HG03575 (cell line): ENCODE results near the gene DARS2.
"Not testable (repeated sequence)": the region's sequence is repeated elsewhere in the genome, so short reads cannot be mapped to it uniquely, and the experiment has no call there.

Source experiments
- ATAC-seq: cut with Tn5 transposase; IDR thresholded peaks from one replicate; pipeline ENCODE4 v1.9.1; 2021; ENCODE audit not compliant: unreplicated experiment, insufficient number of reproducible peaks, low FRiP score; ENCODE audit errors: extremely low read depth

Gene DARS2

DNA sequence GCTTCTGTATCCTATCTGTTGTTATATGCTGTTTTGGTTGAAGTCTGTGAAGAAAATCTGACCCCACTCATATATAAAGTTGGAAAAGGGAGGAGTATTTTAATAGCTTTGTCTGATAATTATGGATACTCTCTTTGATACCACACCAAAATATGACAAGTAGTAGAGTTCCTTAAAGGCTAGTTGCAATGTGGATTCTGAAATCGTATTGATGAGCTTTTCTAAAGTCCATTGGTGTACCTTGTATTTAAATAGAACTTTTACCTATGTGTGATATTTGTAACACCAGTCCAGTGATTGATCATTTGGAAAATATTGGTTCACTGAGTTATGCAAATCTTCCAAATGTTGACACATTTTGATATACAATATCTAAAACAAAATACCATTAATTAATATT lies 35.6 kb downstream of the DARS2 start:
- no peak for ATAC-seq

DNA sequence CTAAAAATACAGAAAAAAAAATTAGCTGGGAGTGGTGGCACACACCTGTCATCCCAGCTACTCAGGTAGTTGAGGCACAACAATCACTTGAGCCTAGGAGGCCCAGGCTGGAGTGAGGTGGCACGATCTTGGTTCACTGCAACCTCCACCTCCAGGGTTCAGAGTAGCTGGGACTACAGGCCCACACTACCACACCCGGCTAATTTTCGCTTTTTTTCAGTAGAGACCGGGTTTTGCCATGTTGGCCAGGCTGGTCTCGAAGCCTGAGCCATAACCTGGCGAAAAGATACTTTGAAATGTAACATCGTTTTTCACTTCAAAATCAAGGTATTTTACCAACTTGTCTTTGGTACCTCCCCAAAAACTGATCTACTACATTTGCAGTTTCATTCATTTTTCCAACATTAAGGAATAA lies 37.3 kb downstream of the DARS2 start:
- no peak for ATAC-seq

DNA sequence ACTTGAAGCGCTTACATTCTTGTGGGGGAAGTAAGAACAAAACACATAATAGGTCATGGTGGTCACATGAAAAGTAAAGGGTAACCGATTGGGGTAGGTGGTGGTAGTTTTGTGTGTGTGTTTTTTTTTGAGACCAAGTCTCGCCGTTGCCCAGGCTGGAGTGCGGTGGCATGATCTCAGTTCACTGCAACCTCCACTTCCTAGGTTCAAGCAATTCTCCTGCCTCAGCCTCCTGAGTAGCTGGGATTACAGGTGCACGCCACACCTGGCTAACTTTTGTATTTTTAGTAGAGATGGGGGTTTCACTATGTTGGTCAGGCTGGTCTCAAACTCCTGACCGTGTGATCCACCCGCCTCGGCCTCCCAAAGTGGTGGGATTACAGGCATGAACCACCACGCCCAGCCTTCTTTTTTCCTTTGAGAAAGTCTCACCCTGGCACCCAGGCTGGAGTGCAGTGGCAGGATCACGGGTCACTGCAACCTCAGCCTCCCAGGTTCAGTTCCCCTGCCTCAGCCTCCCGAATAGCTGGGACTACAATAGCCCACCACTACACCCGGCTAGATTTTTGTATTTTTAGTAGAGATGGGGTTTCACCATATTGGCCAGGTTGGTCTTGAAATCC lies 37.8 kb downstream of the DARS2 start:
- ATAC-seq: not testable (repeated sequence)

DNA sequence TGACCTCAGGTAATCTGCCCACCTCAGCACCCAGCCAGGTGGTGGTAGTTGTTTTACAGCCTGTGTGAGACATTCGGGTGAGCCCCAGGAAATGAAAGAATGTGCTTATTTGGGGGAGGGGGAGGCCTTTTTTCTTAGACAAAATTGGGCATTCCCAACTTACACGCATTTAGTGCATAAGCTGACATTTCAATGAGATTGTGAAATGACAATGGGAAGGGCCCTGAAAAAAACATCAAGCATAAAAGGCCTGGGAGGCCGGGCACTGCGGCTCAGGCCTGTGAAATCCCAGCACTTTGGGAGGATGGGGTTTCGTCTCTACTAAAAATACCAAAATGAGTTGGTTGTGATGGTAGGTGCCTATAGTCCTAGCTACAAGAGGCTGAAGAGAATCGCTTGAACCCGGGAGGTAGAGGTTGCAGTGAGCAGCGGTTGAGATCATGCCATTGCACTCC lies 38.3 kb downstream of the DARS2 start:
- ATAC-seq: no peak

- no peak for ATAC-seq
Measured at GRCh38 chr1:173863224-173864161, 39.0 kb downstream of the DARS2 start.

GRCh38 chr1:173864179-173864867 lies 39.9 kb downstream of the DARS2 start:
- no peak for ATAC-seq

DNA sequence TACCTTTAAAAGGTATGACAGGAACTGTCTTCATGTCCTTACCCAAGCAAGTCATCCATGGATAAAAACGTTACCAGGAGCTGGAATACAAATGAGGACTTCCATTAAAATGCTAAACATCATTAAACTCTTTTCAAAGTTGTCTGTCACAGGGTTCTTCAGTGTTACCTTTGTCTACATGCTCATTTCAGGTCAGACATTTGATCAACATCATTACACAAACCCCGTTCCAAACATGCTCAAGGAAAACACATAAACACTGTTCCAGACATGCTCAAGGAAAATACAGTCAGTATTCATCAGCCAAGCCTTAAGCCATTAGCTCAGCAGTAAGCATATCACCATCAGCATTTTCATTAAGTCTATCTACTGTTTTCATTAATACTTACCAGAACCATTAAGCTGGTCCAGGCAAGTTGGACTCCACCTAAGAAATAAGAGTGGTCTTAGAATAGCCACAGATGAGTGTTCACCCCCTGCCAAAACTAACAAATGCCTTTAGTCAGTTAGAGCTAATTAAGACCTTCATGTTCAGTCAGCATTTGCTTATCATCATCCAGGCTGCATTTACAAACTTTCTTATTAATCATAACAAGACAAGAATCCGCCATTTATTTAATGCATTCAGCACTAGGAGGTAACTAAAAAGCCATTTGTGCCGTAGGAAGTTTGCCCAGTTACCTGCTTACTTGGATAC lies 41.1 kb downstream of the DARS2 start:
- ATAC-seq: no peak

- no peak for ATAC-seq
Measured at GRCh38 chr1:173866413-173867115, 42.1 kb downstream of the DARS2 start.

- ATAC-seq: no peak
Measured at GRCh38 chr1:173867141-173867752, 42.8 kb downstream of the DARS2 start.

DNA sequence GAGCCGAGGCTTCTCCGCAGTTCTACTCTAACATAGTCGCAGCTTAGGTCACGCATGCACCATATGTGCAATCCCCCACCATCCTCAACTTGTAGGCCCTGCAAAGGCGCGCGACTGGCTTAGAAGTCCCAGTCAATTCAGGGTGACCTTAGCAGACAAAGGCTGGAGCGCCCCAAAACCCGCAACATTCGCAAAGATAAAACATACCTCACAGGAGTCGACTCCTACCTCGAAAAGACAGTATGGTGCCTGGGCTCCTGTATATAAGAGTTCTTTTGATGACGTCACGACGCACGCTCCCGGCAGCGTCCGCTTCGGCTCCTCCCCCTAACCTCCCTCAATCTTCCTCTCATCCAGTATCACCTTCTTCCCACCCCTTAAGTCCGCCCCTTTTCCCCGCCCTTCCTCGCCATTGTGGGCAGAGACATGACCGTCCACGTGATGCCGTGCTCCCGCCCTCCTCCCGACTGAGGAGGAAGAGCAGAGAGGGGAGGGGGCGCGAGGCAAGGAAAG lies 43.3 kb downstream of the DARS2 start, which contains the start of gene GAS5:
TSS of gene GAS5 (minus strand) at position 237 of the 513 bp plus-strand sequence.
- ATAC-seq: peak; percentile 44

- peak; percentile 21 for ATAC-seq
Measured at GRCh38 chr1:173868266-173869020, 44.0 kb downstream of the DARS2 start, which contains the start of gene ZBTB37. TSS of gene ZBTB37 (plus strand) at chr1:173868380. CDS start at chr1:173870226, 1,846 bp downstream.

DNA sequence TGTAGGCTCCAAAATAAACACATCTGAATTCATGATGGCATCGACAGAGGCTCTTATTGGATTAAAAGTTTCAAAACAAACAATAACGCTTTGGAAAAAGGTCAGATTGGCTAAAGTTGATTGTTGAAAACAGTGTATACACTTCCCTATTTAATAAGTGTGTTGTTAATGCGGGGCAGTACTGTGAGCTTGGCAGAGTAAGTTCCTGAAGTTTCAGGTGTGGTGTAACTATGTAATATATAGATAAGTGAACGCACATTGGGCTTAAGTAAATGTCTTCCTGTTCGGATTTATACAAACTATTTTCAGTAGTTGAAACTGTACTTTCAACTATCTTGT lies 44.5 kb downstream of the DARS2 start:
- no peak for ATAC-seq

DNA sequence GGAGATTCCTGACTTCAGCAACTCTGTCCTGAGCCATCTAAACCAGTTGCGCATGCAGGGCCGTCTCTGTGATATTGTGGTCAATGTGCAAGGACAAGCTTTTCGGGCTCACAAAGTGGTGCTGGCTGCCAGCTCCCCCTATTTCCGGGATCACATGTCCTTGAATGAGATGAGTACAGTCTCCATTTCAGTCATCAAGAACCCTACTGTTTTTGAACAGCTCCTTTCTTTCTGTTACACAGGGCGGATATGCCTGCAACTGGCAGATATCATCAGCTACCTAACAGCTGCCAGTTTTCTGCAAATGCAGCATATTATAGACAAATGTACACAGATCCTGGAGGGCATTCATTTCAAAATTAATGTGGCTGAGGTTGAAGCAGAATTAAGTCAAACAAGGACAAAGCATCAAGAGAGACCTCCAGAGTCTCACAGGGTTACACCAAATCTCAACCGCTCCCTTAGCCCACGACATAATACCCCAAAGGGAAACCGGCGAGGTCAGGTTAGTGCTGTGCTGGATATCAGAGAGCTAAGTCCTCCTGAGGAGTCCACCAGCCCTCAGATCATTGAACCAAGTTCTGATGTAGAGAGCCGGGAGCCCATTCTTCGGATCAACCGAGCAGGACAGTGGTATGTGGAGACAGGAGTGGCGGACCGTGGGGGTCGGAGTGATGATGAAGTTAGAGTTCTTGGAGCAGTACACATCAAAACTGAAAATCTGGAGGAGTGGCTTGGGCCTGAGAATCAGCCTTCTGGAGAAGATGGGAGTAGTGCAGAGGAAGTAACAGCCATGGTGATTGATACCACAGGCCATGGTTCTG lies 46.0 kb downstream of the DARS2 start:
- ATAC-seq: no peak

DNA sequence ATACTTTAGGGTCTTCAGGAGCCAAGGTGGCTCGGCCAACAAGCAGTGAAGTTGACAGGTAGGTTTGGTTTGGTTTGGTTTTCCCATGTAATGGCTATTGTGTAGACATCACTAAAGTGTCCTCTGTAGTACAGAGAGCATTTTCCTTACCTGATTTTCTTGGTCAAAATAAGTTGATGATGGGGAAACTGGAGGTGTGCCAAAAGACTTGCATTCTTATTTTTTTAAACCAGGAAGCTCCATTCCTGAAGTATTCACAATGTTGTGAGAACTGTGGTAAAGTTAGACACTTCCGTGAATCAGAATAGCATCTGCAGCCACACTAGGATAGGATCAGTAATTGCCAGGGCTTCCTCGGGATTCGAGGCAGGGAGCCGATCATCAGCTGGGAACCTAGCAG lies 46.6 kb downstream of the DARS2 start:
- no peak for ATAC-seq

DNA sequence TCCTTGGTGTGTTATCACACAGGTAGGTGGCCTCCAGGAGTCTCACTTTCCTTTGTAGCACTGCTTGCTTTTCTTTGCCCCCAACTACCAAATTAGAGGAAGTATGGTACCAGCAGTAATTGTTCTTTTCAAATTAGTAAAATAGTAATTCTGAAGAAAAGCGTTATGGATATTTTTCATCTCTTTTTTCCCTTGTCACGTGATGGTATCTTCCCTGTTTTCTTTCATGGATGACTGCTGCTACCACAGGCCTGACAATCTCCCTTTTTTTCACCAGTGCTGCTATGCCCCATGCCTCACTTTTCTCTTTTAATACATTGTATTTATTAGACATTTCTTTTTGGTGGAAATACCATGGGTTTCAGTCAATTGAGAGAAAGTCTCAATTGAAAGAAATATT lies 47.0 kb downstream of the DARS2 start:
- ATAC-seq: no peak

DNA sequence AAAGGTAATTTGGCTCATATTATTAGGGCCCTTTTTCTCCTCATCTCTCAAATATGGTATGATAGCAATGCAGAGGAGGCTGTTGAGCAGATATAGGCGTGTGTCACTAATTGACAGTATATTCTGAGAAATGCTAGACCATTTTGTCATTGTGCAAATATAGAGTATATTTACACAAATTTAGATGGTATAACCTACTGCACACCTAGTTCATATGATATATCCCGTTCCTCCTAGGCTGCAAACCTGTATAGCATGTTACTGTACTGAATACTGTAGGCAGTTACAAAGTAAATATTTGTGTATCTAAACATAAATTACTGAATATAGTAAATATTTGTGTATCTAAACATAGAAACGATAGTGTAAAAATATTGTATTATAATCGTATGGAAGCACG lies 52.3 kb downstream of the DARS2 start:
- ATAC-seq: no peak
